GM19372 (cell line): Measurements from ENCODE around the gene SIRPG.
"Not testable (repeated sequence)": the region's sequence is repeated elsewhere in the genome, so short reads cannot be mapped to it uniquely, and the experiment has no call there.

Experiments used
- ATAC-seq: cut with Tn5 transposase; IDR thresholded peaks from one replicate; pipeline ENCODE4 v1.9.1; 2021; ENCODE audit warnings: mild to moderate bottlenecking, low read depth, moderate library complexity; ENCODE audit not compliant: unreplicated experiment

Gene SIRPG

GRCh38 chr20:1672728-1673127, 15.1 kb upstream of the SIRPG start:
- ATAC-seq, result no peak

DNA sequence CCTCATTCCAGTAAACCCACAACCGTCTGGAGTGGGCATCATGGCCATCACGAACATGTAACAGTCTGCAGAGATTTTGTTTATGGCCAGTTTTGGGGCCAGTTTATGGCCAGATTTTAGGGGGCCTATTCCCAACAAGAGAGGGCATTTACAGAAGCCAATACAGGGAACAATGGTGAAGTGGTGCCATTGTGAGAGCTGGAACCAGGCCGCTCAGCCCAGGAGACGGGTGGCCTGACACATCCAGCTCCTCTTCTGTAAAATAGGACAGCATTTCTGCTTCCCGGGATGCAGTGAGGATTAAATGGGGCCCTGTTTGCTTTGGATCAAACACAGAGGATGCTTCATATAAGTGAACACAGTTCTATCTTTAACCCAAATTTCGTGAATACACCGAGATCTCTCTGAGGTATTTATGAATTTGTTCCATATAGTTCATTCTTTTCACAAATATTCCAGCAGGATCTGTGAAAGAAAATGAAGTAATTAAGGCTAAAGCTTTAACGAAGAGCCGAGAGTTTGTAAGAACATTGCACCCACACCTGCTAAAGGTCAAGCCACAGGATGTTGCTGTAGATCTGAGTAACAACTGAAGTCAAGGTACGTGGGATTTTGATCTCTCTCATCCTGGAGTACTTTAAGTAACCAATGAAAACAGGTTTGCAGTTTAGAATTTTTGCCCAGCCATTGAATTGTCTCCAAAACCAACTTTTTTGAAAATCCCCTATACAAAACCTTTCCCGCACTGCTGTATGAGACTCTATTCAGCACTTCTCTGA, 14.5 kb upstream of the SIRPG start:
- ATAC-seq, result no peak

DNA sequence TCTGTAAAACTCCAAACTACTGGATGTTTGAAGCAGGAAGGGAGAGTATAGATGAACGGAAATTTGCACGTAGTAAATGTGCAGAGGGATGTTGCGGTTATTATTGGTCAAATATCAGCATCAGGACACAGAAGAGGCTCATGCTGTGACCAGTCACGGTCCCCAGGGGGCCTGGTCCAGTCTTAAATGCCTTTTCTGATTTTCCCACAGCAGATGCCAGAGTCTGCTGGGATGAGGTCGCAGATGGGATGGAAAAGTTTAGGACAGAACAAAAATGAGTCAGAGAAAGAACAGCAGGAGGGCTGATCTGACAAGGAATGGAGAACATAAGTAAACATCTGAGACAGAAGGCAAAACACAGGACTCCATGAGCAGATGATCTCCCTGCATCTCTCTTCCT, 11.7 kb upstream of the SIRPG start:
- ATAC-seq, result no peak

DNA sequence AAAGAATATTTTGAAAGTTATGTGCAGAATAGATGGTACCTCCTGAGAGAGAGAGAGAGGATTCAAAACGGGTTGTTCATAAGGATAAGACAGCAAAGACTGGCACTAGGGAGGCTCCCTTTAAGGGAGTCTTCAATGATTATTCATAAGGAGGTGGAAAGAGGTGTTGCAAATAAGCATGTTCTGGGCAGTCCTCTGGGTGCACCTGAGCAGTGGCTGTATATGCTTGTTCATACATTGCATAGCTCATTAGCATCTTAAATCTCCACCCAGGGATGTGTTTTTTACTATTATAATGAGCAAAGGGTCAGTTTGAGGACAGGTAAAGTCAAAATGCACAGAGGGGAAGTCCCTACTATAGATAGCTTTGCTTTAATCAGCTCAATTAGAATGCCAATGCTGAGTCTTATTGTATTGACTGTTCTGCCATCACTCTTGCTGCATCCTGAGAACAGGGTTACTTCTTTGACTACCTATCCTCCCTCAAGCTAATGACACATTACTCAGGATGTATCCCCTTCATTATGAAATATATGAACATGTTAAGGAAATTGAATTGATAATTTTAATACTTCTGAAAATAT, 10.0 kb upstream of the SIRPG start:
- ATAC-seq, result no peak

DNA sequence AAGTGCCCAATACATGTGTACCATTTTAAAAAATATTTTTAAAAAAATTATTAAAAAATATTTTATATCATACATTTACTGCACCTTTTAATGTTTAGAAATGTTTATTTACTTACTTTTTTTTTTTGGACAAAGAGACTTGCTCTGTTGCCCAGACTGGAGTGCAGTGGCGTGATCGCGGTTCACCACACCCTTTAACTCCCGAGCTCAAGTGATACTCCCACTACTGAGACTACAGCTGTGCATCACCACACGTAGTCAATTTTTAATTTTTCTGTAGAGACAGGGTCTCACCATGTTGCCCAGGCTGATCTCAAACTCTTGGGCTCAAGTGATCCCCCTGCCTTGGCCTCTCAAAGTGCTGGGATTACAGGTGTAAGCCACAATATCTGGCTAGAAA, 9.2 kb upstream of the SIRPG start:
- no peak for ATAC-seq

DNA sequence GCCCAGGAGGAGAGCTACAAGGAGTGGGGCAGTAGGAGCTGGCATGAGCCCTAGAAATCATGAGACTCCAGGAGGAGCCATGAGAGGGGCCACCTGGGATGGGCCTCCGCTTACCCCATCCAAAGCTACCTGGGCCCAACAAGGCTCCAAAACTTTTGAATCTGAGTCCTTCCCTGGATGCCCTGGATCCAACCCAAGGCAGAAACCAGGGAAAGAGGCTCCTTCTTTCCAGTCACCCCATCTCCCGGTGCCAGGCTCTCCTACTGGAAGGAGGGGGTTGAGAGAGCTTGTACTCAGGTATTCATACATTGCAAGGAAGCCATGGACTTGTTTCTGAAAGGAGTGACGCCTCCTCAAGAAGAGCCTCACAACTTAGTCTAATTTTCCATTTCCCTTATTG, 7.8 kb upstream of the SIRPG start:
- ATAC-seq, result no peak

- ATAC-seq, result no peak
Observed at GRCh38 chr20:1664911-1665310, 7.3 kb upstream of the SIRPG start.

- ATAC-seq, result no peak
Observed at GRCh38 chr20:1663917-1664316, 6.3 kb upstream of the SIRPG start.

- ATAC-seq, result no peak
Observed at GRCh38 chr20:1661542-1662299, 4.1 kb upstream of the SIRPG start.

GRCh38 chr20:1660246-1660645, 2.7 kb upstream of the SIRPG start:
- ATAC-seq, result no peak

GRCh38 chr20:1656844-1657243, 735 bp downstream of the SIRPG start:
- no peak for ATAC-seq

GRCh38 chr20:1654996-1655395, 2.6 kb downstream of the SIRPG start:
- ATAC-seq, result no peak

DNA sequence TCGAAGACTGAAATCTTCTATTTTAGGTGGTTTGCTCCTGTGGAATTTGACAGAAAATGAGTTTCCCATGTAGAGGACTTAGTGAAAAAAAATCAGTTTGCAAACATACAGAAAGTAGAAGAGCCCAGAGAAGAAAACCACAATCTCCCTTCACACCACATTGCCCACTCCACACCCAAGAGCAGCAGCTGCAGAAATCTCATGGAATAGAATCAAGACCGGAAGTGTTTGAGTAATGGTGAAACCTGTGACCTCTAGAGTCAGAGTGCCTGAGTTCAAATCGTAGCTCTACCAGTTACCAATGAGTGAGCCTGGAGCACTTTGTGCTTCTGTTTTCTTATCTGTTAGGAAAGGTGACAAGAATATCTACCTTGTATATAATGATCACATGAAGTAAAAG, 4.6 kb downstream of the SIRPG start:
- ATAC-seq, result no peak

GRCh38 chr20:1652104-1652503, 5.5 kb downstream of the SIRPG start:
- no peak for ATAC-seq

GRCh38 chr20:1651268-1652058, 6.1 kb downstream of the SIRPG start:
- ATAC-seq, result no peak

DNA sequence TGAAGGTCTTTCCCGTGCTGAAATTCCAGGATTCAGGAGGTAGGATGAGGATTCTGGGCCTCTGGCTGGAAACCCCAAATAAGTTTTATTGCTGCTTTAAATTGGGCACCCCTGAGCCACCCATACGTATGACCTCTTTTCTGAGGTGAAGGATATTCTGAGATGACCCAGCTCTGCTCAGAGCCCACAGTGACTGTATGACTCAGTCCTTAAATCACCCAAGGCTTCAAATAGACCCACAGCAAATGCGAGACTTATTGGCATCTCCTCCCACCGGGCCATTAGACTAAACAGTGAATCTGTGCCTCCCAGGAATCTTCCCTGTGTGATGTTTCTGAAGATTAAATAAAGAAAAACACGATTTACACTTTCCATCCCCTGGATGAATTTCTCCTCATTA, 9.5 kb downstream of the SIRPG start:
- ATAC-seq, result no peak

GRCh38 chr20:1646975-1647431, 10.6 kb downstream of the SIRPG start:
- no peak for ATAC-seq

DNA sequence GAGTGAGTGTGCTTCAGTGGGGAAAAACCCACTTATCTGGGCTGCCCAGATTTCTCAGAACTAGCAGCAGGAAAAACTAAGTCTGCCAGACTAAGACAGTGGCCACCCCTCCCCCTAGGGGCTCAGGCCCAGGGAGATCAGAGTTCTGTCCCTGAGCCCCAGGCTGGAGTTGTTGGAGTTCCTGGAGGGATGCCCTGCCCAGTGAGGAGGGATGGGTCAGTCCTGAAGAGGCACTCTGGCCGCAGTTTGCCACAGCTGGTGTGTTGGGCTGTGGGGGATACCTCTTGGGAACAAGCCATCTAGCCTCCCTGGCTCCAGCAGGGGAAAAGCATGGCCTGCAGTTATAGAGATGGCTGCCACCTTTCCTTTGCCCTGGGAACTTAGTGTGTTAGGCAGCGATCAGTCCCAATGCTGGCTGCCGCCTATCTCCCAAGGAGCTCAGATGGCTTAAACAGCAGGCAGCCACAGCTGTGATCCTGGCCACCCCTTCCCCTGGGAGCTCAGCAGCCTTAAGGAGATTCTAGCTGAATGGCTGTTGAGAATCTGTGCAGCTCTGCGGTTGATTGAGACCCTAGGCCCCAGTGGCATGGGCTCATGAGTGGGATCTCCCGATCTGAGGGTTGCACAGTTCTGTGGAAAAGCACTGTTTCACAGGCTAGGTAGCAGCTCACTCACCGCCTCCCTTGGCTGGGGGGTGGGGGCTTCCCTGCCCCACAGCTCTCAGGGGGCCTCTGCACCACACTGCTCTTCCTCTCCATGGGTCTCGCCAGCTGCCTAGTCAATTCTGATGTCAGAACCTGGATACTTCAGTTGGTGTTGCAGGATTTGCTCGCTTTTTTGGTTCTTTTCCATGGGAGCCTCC, 13.2 kb downstream of the SIRPG start:
- ATAC-seq, result no peak

GRCh38 chr20:1638643-1639042, 18.9 kb downstream of the SIRPG start:
- ATAC-seq, result not testable (repeated sequence)

GRCh38 chr20:1637755-1638154, 19.8 kb downstream of the SIRPG start:
- ATAC-seq, result no peak
